ENCODE data around the gene TRAK1. TPM values are rescaled to one million over a fixed set of nuclear protein-coding genes. Genes with fewer than 3 reads are reported as not detected.

Gene TRAK1
- total and polyA plus RNA-seq, 4 donors, result 18.2 to 65.4 (median 32.5) TPM

- peak overlapping the region; percentile 39 to 86 for H3K27ac ChIP-seq (ENCODE audit: low read depth in 1 of 2, low read length in 1 of 2)
- no peaks in the 10 kb centered on the region for H3K27me3 ChIP-seq (ENCODE audit: control insufficient read depth in 3 of 3, insufficient read depth in 3 of 3, low read length in 2 of 3)
- H3K9ac ChIP-seq (ENCODE audit: insufficient read depth in 1 of 2, low read length in 2 of 2), result peak overlapping the region in 1 of 2 donors; percentile 83
- H3K36me3 ChIP-seq (ENCODE audit: control insufficient read depth in 4 of 4, insufficient read depth in 4 of 4, low read length in 4 of 4), result peaks cover 0 to 1% (median 0%) of the 10 kb centered on the region in 4 donors
- ATAC-seq (ENCODE audit: insufficient read depth, low FRiP score) (no peak), DNase-seq (peak in 2 of 3 donors; percentile 93 to 95)
- H3K9me3 ChIP-seq (ENCODE audit: control insufficient read depth in 4 of 4, insufficient read depth in 3 of 4, low read length in 3 of 4), result no peaks in the 10 kb centered on the region
- TF ChIP-seq, protein P1, sequence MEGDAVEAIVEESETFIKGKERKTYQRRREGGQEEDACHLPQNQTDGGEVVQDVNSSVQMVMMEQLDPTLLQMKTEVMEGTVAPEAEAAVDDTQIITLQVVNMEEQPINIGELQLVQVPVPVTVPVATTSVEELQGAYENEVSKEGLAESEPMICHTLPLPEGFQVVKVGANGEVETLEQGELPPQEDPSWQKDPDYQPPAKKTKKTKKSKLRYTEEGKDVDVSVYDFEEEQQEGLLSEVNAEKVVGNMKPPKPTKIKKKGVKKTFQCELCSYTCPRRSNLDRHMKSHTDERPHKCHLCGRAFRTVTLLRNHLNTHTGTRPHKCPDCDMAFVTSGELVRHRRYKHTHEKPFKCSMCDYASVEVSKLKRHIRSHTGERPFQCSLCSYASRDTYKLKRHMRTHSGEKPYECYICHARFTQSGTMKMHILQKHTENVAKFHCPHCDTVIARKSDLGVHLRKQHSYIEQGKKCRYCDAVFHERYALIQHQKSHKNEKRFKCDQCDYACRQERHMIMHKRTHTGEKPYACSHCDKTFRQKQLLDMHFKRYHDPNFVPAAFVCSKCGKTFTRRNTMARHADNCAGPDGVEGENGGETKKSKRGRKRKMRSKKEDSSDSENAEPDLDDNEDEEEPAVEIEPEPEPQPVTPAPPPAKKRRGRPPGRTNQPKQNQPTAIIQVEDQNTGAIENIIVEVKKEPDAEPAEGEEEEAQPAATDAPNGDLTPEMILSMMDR (IDR thresholded peaks at IDR 0.05; ENCODE audit: control extremely low read depth, extremely low read depth), result no peak
- peaks cover 16 to 41% (median 28%) of the 10 kb centered on the region in 5 donors for H3K4me1 ChIP-seq (ENCODE audit: control insufficient read depth in 5 of 5, insufficient read depth in 5 of 5, low read length in 5 of 5)
- whole genome bisulfite sequencing, 2 donors, result 23 to 31% methylated on average over 3 of the region's 3 CpGs
- no peak overlapping the region for H3K4me3 ChIP-seq
These were observed 23.8 kb upstream of the TRAK1 start for GRCh38 chr3:42067326-42067725.

DNA sequence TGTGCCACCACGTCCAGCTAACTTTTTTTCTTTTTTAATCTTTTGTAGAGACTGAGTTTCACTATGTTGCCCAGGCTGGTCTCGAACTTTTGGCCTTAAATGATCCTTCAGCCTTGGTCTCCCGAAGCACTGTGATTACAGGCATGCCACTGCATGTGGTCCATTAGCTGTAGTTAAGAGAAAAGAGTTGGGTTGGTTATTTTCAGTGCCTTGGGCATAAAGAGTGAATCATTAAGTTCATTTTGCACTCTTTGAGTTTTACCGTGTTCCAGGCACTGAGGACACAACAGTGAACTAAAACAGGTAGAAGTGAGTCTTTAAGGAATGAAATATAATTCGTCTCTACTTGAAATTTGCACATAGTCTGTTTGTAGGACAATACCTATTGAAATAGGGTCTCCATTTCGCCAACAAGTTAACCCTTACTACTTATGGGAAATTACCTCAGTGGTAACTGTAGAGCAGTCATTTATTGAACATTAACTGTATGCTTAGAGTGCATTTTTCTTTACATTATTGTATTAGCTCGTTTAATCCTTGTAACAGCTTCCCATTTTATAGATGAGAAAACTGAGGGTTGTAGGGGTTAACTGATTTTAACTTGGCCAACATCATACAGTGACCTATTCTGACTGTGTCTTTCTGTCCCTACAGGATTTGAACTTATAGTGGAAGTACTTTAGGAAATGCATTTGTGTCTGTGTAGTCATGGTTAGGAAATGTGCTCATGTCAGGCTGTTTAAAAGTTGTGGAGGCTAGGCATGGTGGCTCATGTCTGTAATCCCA, 22.7 kb upstream of the TRAK1 start:
- TF ChIP-seq, protein P1 (IDR thresholded peaks at IDR 0.05; ENCODE audit: control extremely low read depth, extremely low read depth), result no peak
- H3K27me3 ChIP-seq (ENCODE audit: control insufficient read depth in 3 of 3, insufficient read depth in 3 of 3, low read length in 2 of 3), result no peaks in the 10 kb centered on the region
- DNase-seq, result no peak
- H3K4me1 ChIP-seq (ENCODE audit: control insufficient read depth in 5 of 5, insufficient read depth in 5 of 5, low read length in 5 of 5), result peaks cover 28 to 47% (median 36%) of the 10 kb centered on the region in 5 donors
- ATAC-seq (ENCODE audit: insufficient read depth, low FRiP score), result no peak
- H3K4me3 ChIP-seq, result no peak overlapping the region
- peak overlapping the region in 1 of 2 donors; percentile 83 for H3K9ac ChIP-seq (ENCODE audit: insufficient read depth in 1 of 2, low read length in 2 of 2)
- 91 to 92% methylated on average over 7 of the region's 7 CpGs for WGBS, 2 donors
- H3K9me3 ChIP-seq (ENCODE audit: control insufficient read depth in 4 of 4, insufficient read depth in 3 of 4, low read length in 3 of 4), result no peaks in the 10 kb centered on the region
- peaks cover 0 to 1% (median 0%) of the 10 kb centered on the region in 4 donors for H3K36me3 ChIP-seq (ENCODE audit: control insufficient read depth in 4 of 4, insufficient read depth in 4 of 4, low read length in 4 of 4)
- H3K27ac ChIP-seq (ENCODE audit: low read depth in 1 of 2, low read length in 1 of 2), result peak overlapping the region; percentile 86 to 87

DNA sequence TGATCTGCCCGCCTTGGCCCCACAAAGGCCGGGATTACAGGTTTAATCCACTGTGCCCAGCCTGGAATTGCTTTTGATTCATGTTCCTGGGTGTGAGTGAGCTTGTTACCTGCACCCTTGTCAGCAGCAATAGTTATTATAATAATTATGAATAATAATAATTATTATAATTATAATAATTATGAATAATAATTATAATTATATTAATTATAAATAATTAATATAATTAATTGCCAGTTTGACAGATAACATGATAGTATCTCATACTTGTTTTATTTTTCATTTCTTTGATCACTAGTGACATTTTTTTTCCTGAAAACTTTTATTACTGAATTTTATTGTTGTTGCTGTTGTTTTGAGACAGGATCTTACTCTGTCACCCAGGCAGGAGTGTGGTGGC, 21.1 kb upstream of the TRAK1 start:
- WGBS, 2 donors, result 95 to 100% methylated on average over 2 of the region's 2 CpGs
- TF ChIP-seq, protein P1 (IDR thresholded peaks at IDR 0.05; ENCODE audit: control extremely low read depth, extremely low read depth), result no peak
- Histone ChIP-seq H3K9me3 (ENCODE audit: control insufficient read depth in 4 of 4, insufficient read depth in 3 of 4, low read length in 3 of 4) (no peaks in the 10 kb centered on the region), H3K36me3 (ENCODE audit: control insufficient read depth in 4 of 4, insufficient read depth in 4 of 4, low read length in 4 of 4) (peaks cover 0 to 1% (median 0%) of the 10 kb centered on the region in 4 donors), H3K9ac (ENCODE audit: insufficient read depth in 1 of 2, low read length in 2 of 2) (no peak overlapping the region), H3K4me3 (no peak overlapping the region), H3K4me1 (ENCODE audit: control insufficient read depth in 5 of 5, insufficient read depth in 5 of 5, low read length in 5 of 5) (peaks cover 30 to 49% (median 36%) of the 10 kb centered on the region in 5 donors), H3K27ac (ENCODE audit: low read depth in 1 of 2, low read length in 1 of 2) (peak overlapping the region in 1 of 2 donors; percentile 68), H3K27me3 (ENCODE audit: control insufficient read depth in 3 of 3, insufficient read depth in 3 of 3, low read length in 2 of 3) (no peaks in the 10 kb centered on the region)
- no peak for ATAC-seq (ENCODE audit: insufficient read depth, low FRiP score)
- no peak for DNase-seq

Data from lung (tissue), 12 donors.